Subcutaneous adipose tissue (tissue), 4 donors: ENCODE data around the gene BTBD3. TPM values are rescaled to one million over a fixed set of nuclear protein-coding genes. Genes with fewer than 3 reads are reported as not detected.

ENCODE experiments used
- CTCF ChIP-seq: fragments of 450-650 bp; IDR thresholded peaks from one replicate; pipeline ENCODE4 v1.5.1; 2016; ENCODE audit warnings: low read depth, mild to moderate bottlenecking, control low read depth, antibody characterized with exemption, moderate library complexity
- total RNA-seq, 4 donors: library from RNA; depleted of rRNA; stranded (reverse); fragments of >200 nt; gene quantifications; one replicate each; pipeline ENCODE4 v1.1.0, GENCODE V29; 2016

BTBD3 gene
- total RNA-seq, 4 donors from 2014 or later = 11.5 to 18.1 (median 14.1) TPM

GRCh38 chr20:11970243-11970836 lies 52.6 kb downstream of the BTBD3 start:
- TF ChIP-seq CTCF = no peak

- TF ChIP-seq CTCF = no peak
Observed at GRCh38 chr20:11972478-11972877, 54.8 kb downstream of the BTBD3 start.
